Mucosa of stomach (tissue), 1 donor: ENCODE data around the gene FBXO46.
"Not testable (repeated sequence)": the region's sequence is repeated elsewhere in the genome, so short reads cannot be mapped to it uniquely, and the experiment has no call there.

Experiments
- H3K27me3 ChIP-seq: one replicate; pipeline ENCODE4 v1.7.0; 2013; ENCODE audit warnings: mild to moderate bottlenecking, low read length; ENCODE audit not compliant: control insufficient read depth, insufficient read depth
- H3K36me3 ChIP-seq: one replicate; pipeline ENCODE4 v1.7.0; 2013; ENCODE audit warnings: low read length; ENCODE audit not compliant: control insufficient read depth, insufficient read depth
- H3K4me1 ChIP-seq: one replicate; pipeline ENCODE4 v1.7.0; 2013; ENCODE audit warnings: mild to moderate bottlenecking, low read length; ENCODE audit not compliant: control insufficient read depth, insufficient read depth
- H3K4me3 ChIP-seq: one replicate; pipeline ENCODE4 v1.7.0; 2013; ENCODE audit warnings: low read length
- H3K9ac ChIP-seq: one replicate; pipeline ENCODE4 v1.7.0; 2013; ENCODE audit warnings: mild to moderate bottlenecking, low read length, moderate library complexity
- H3K9me3 ChIP-seq: one replicate; pipeline ENCODE4 v1.7.0; 2013; ENCODE audit warnings: mild to moderate bottlenecking, low read length, moderate library complexity; ENCODE audit not compliant: control insufficient read depth
- donor health status: Pancreatic carcinoma.

The FBXO46 gene

GRCh38 chr19:45745606-45746005 lies 14.9 kb upstream of the FBXO46 start:
- Histone ChIP-seq H3K27me3 (peaks cover 3% of the 10 kb centered on the region), H3K9ac (no peak overlapping the region), H3K4me3 (no peak overlapping the region), H3K36me3 (no peaks in the 10 kb centered on the region), H3K4me1 (no peaks in the 10 kb centered on the region), H3K9me3 (no peaks in the 10 kb centered on the region)

- no peak overlapping the region for H3K9ac ChIP-seq
- no peaks in the 10 kb centered on the region for H3K9me3 ChIP-seq
These were observed 12.3 kb upstream of the FBXO46 start for GRCh38 chr19:45742969-45743368.

GRCh38 chr19:45739498-45740439 lies 9.1 kb upstream of the FBXO46 start:
- no peaks in the 10 kb centered on the region for H3K4me1 ChIP-seq
- H3K27me3 ChIP-seq = peaks cover 3% of the 10 kb centered on the region
- H3K9ac ChIP-seq = no peak overlapping the region
- H3K9me3 ChIP-seq = no peaks in the 10 kb centered on the region
- H3K36me3 ChIP-seq = no peaks in the 10 kb centered on the region
- H3K4me3 ChIP-seq = no peak overlapping the region

More at GRCh38 chr19:45742969-45743368, 12.3 kb upstream of the FBXO46 start:
- Histone ChIP-seq H3K4me3 (no peak overlapping the region), H3K27me3 (peaks cover 3% of the 10 kb centered on the region), H3K36me3 (no peaks in the 10 kb centered on the region), H3K4me1 (no peaks in the 10 kb centered on the region)

GRCh38 chr19:45733160-45733810 lies 2.6 kb upstream of the FBXO46 start, which contains the start of gene MEIOSIN:
TSS of gene MEIOSIN (plus strand) at chr19:45733439. CDS start at chr19:45735377, 1,938 bp downstream.
- Histone ChIP-seq H3K9ac (no peak within 1 kb of the TSS), H3K36me3 (no peaks in the 10 kb centered on the region), H3K27me3 (no peaks in the 10 kb centered on the region), H3K4me3 (no peak within 1 kb of the TSS), H3K9me3 (no peaks in the 10 kb centered on the region), H3K4me1 (peaks cover 14% of the 10 kb centered on the region)

GRCh38 chr19:45729800-45730290 lies 851 bp downstream of the FBXO46 start:
- Histone ChIP-seq H3K9me3 (no peaks in the 10 kb centered on the region), H3K4me1 (peaks cover 14% of the 10 kb centered on the region), H3K9ac (peak overlapping the region; percentile 97), H3K4me3 (peak overlapping the region; percentile 95), H3K27me3 (no peaks in the 10 kb centered on the region), H3K36me3 (no peaks in the 10 kb centered on the region)

- H3K9me3 ChIP-seq, H3K9ac ChIP-seq, H3K4me3 ChIP-seq, H3K27me3 ChIP-seq, H3K36me3 ChIP-seq: not testable (repeated sequence)
- peaks cover 14% of the 10 kb centered on the region for H3K4me1 ChIP-seq
These were observed 2.0 kb downstream of the FBXO46 start for GRCh38 chr19:45728683-45729082.

- H3K4me1 ChIP-seq = peaks cover 20% of the 10 kb centered on the region
- H3K9ac ChIP-seq, H3K27me3 ChIP-seq, H3K4me3 ChIP-seq, H3K9me3 ChIP-seq, H3K36me3 ChIP-seq: not testable (repeated sequence)
These were observed 10.6 kb downstream of the FBXO46 start for GRCh38 chr19:45720065-45720464.

- Histone ChIP-seq H3K4me1 (peaks cover 20% of the 10 kb centered on the region), H3K27me3 (no peaks in the 10 kb centered on the region), H3K4me3 (peak overlapping the region; percentile 91), H3K36me3 (no peaks in the 10 kb centered on the region), H3K9me3 (no peaks in the 10 kb centered on the region), H3K9ac (peak overlapping the region; percentile 93)
These were observed 12.6 kb downstream of the FBXO46 start for GRCh38 chr19:45717983-45718650.

GRCh38 chr19:45717131-45717982 lies 13.3 kb downstream of the FBXO46 start:
- Histone ChIP-seq H3K36me3 (no peaks in the 10 kb centered on the region), H3K4me1 (peaks cover 20% of the 10 kb centered on the region), H3K27me3 (no peaks in the 10 kb centered on the region)

GRCh38 chr19:45716359-45717130 lies 14.2 kb downstream of the FBXO46 start:
- no peaks in the 10 kb centered on the region for H3K9me3 ChIP-seq
- no peaks in the 10 kb centered on the region for H3K27me3 ChIP-seq
- peak overlapping the region; percentile 44 for H3K4me3 ChIP-seq
- peaks cover 16% of the 10 kb centered on the region for H3K4me1 ChIP-seq
- H3K9ac ChIP-seq = peak overlapping the region; percentile 85
- H3K36me3 ChIP-seq = no peaks in the 10 kb centered on the region

More at GRCh38 chr19:45717131-45717982, 13.3 kb downstream of the FBXO46 start:
- peak overlapping the region; percentile 91 for H3K4me3 ChIP-seq
- H3K9ac ChIP-seq = peak overlapping the region; percentile 93
- H3K9me3 ChIP-seq = no peaks in the 10 kb centered on the region
